PC-3 (cell line): ENCODE measurements around the gene SSMEM1. TPM values are rescaled to one million over a fixed set of nuclear protein-coding genes. Genes with fewer than 3 reads are reported as not detected.
"Not testable (repeated sequence)": the region's sequence is repeated elsewhere in the genome, so short reads cannot be mapped to it uniquely, and the experiment has no call there.

Experiments
- ATAC-seq: fragments of 200-7000 bp; cut with Tn5 transposase; 2 replicates; pipeline ENCODE4 v1.9.1; 2020; ENCODE audit warnings: mild to moderate bottlenecking, moderate library complexity
- BruUV-seq: library from RNA; stranded (reverse); fragments of 400-500 nt; replicated peaks from 2 replicates; lab custom pipeline; 2021; lab: Mats Ljungman, UMichigan
- CTCF ChIA-PET: fragments of 300-600 bp; sonication (Branson Sonifier 250); formaldehyde crosslinking; loops from one replicate; lab custom pipeline; 2022; ENCODE audit warnings: antibody characterized with exemption; lab: Charles Lee
- POLR2A ChIA-PET: fragments of 300-600 bp; sonication (Branson Sonifier 250); formaldehyde crosslinking; loops from one replicate; lab custom pipeline; 2022; ENCODE audit warnings: antibody characterized with exemption; ENCODE audit not compliant: unreplicated experiment; lab: Charles Lee
- DNase-seq: peaks from one replicate; pipeline ENCODE4 v3.0.0-alpha.2; 2015
- H2AFZ ChIP-seq: fragments of 300-600 bp; sonication (generic); 2 replicates; pipeline ENCODE4 v1.6.0; 2016; ENCODE audit warnings: antibody characterized with exemption, low read length
- H3F3A ChIP-seq: fragments of 300-600 bp; sonication (generic); one replicate; pipeline ENCODE4 v1.6.0; 2017; ENCODE audit warnings: antibody characterized with exemption, low read length, control low read depth, mild to moderate bottlenecking; ENCODE audit not compliant: unreplicated experiment
- H3K27ac ChIP-seq: fragments of 300-600 bp; sonication (generic); 2 replicates; pipeline ENCODE4 v1.5.1; 2016; ENCODE audit warnings: mild to moderate bottlenecking, low read length
- H3K27me3 ChIP-seq: fragments of 300-600 bp; sonication (generic); 2 replicates; pipeline ENCODE4 v1.6.1; 2016; ENCODE audit warnings: low read length, mixed read lengths
- H3K36me3 ChIP-seq: fragments of 300-600 bp; sonication (generic); 2 replicates; pipeline ENCODE4 v1.6.1; 2016; ENCODE audit warnings: low read depth, mixed run types, low read length, mixed read lengths
- H3K4me1 ChIP-seq: fragments of 300-600 bp; sonication (generic); 2 replicates; pipeline ENCODE4 v1.5.1; 2016; ENCODE audit warnings: low read length; ENCODE audit not compliant: insufficient read depth
- H3K4me2 ChIP-seq: fragments of 300-600 bp; sonication (generic); 2 replicates; pipeline ENCODE4 v1.6.0; 2016; ENCODE audit warnings: low read length
- H3K4me3 ChIP-seq: fragments of 300-600 bp; sonication (generic); 2 replicates; pipeline ENCODE4 v1.5.1; 2016; ENCODE audit warnings: mild to moderate bottlenecking, low read length, mixed read lengths
- H3K79me2 ChIP-seq: fragments of 300-600 bp; sonication (generic); 2 replicates; pipeline ENCODE4 v1.6.1; 2017; ENCODE audit warnings: low read length, mixed read lengths
- H3K9ac ChIP-seq: fragments of 300-600 bp; sonication (generic); 2 replicates; pipeline ENCODE4 v1.6.0; 2016; ENCODE audit warnings: mild to moderate bottlenecking, low read length
- H3K9me2 ChIP-seq: fragments of 300-600 bp; sonication (generic); replicated peaks from 2 replicates; pipeline ENCODE4 v1.6.1; 2016; ENCODE audit warnings: mixed run types, low read length, mixed read lengths
- H3K9me3 ChIP-seq: fragments of 300-600 bp; sonication (generic); 2 replicates; pipeline ENCODE4 v1.6.1; 2016; ENCODE audit warnings: low read length, mixed read lengths
- H4K20me1 ChIP-seq: fragments of 300-600 bp; sonication (generic); 2 replicates; pipeline ENCODE4 v1.6.1; 2016; ENCODE audit warnings: low read length, mixed read lengths
- EZH2 ChIP-seq: fragments of 300-600 bp; sonication (generic); IDR thresholded peaks from one replicate; pipeline ENCODE4 v1.6.1; 2017; ENCODE audit warnings: antibody characterized with exemption, mild to moderate bottlenecking, low read length; ENCODE audit not compliant: unreplicated experiment
- EZH2phosphoT487 ChIP-seq: fragments of 300-600 bp; sonication (generic); IDR thresholded peaks from 2 replicates; pipeline ENCODE4 v1.6.1; 2018; ENCODE audit warnings: mild to moderate bottlenecking, antibody characterized with exemption, low read length, borderline replicate concordance
- intact Hi-C: fragments of 100-400 bp; cut with micrococcal nuclease; formaldehyde crosslinking; loops from 2 replicates; pipeline ENCODE4 v1.9.0; 2023
- total RNA-seq: library from RNA; depleted of rRNA; stranded (reverse); fragments of >200 nt; gene quantifications from 2 replicates; pipeline ENCODE4 v1.2.3, GENCODE V29; 2014
- TF ChIP-seq, protein P1 (sequence below): fragments of 300-600 bp; sonication (generic); conservative IDR thresholded peaks from 2 replicates; pipeline ENCODE4 v1.5.1; 2017; ENCODE audit warnings: antibody characterized with exemption, low read depth, mild to moderate bottlenecking, low read length

The SSMEM1 gene
- total RNA-seq, 1 experiment from 2014 or later: not detected

DNA sequence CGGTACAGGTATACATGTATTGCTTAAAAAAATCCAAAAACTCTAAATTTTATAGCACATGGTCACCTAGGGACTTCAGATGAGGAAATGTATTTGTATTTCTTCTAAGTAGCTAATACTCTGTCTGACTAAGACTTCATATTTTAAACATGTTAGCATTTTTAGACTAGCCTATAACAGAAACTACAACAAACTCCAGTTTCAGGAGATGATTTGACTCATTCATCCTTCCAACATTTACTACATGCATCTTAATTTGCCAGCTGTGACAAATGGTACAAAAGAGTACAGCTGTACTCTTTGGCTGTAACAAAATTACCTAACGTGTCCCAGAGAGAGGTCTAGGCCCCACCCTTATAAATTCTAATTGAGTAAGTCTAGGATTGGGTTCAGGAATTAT lies 24.7 kb upstream of the SSMEM1 start:
- no peak overlapping the region for H3K27ac ChIP-seq
- no peaks in the 10 kb centered on the region for H3F3A ChIP-seq
- no peaks in the 10 kb centered on the region for H4K20me1 ChIP-seq
- no peaks in the 10 kb centered on the region for H3K9me3 ChIP-seq
- peaks cover 55% of the 10 kb centered on the region for H3K36me3 ChIP-seq
- DNase-seq: no peak
- no peaks in the 10 kb centered on the region for H3K79me2 ChIP-seq
- CTCF ChIA-PET: interaction anchor here (0.6 kb wide), 1 partner anchor 711 kb away, joined by 3 read pairs; no protein-coding TSS in a partner anchor
- TF ChIP-seq EZH2 (no peak), EZH2phosphoT487 (no peak)
- TF ChIP-seq, protein P1, sequence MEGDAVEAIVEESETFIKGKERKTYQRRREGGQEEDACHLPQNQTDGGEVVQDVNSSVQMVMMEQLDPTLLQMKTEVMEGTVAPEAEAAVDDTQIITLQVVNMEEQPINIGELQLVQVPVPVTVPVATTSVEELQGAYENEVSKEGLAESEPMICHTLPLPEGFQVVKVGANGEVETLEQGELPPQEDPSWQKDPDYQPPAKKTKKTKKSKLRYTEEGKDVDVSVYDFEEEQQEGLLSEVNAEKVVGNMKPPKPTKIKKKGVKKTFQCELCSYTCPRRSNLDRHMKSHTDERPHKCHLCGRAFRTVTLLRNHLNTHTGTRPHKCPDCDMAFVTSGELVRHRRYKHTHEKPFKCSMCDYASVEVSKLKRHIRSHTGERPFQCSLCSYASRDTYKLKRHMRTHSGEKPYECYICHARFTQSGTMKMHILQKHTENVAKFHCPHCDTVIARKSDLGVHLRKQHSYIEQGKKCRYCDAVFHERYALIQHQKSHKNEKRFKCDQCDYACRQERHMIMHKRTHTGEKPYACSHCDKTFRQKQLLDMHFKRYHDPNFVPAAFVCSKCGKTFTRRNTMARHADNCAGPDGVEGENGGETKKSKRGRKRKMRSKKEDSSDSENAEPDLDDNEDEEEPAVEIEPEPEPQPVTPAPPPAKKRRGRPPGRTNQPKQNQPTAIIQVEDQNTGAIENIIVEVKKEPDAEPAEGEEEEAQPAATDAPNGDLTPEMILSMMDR: no peak
- BruUV-seq: no TSS peak
- no peak for ATAC-seq
- no peak overlapping the region for H3K4me3 ChIP-seq
- H2AFZ ChIP-seq: no peak overlapping the region
- H3K9me2 ChIP-seq: no peaks in the 10 kb centered on the region
- no peak overlapping the region for H3K4me2 ChIP-seq
- POLR2A ChIA-PET: no interaction called here
- H3K9ac ChIP-seq: no peak overlapping the region
- intact Hi-C loops: no loop called here
- H3K27me3 ChIP-seq: no peaks in the 10 kb centered on the region
- no peaks in the 10 kb centered on the region for H3K4me1 ChIP-seq

GRCh38 chr7:130184349-130184748 lies 23.3 kb upstream of the SSMEM1 start:
- H3K79me2 ChIP-seq, BruUV-seq, H3K27me3 ChIP-seq, H3K27ac ChIP-seq, H2AFZ ChIP-seq, POLR2A ChIA-PET, H3K4me2 ChIP-seq, H3K4me3 ChIP-seq, H3K4me1 ChIP-seq, H3K9me2 ChIP-seq, H3K9me3 ChIP-seq, DNase-seq, H4K20me1 ChIP-seq, ATAC-seq, intact Hi-C loops, H3K9ac ChIP-seq, H3F3A ChIP-seq: not testable (repeated sequence)
- peaks cover 53% of the 10 kb centered on the region for H3K36me3 ChIP-seq
- CTCF ChIA-PET: interaction anchor here (0.7 kb wide), 1 partner anchor 45 kb away, joined by 3 read pairs; no protein-coding TSS in a partner anchor

GRCh38 chr7:130187360-130187759 lies 20.3 kb upstream of the SSMEM1 start:
- no peaks in the 10 kb centered on the region for H3K79me2 ChIP-seq
- no peak overlapping the region for H3K27ac ChIP-seq
- intact Hi-C loops: no loop called here
- no peaks in the 10 kb centered on the region for H4K20me1 ChIP-seq
- H2AFZ ChIP-seq: no peak overlapping the region
- ChIA-PET CTCF (no interaction called here), POLR2A (interaction anchor here (0.6 to 0.9 kb wide), 2 partner anchors 18 to 61 kb away, joined by 3 to 8 read pairs; partner anchors contain the start of gene TMEM209)
- H3K9me2 ChIP-seq: no peaks in the 10 kb centered on the region
- ATAC-seq (no peak), DNase-seq (no peak)
- no peak overlapping the region for H3K4me2 ChIP-seq
- no peak overlapping the region for H3K4me3 ChIP-seq
- peaks cover 40% of the 10 kb centered on the region for H3K36me3 ChIP-seq
- no TSS peak for BruUV-seq
- no peaks in the 10 kb centered on the region for H3K9me3 ChIP-seq
- H3K4me1 ChIP-seq: no peaks in the 10 kb centered on the region
- H3K9ac ChIP-seq: no peak overlapping the region
- TF ChIP-seq, protein P1: no peak
- no peak for TF ChIP-seq EZH2
- TF ChIP-seq EZH2phosphoT487: no peak
- H3K27me3 ChIP-seq: no peaks in the 10 kb centered on the region
- H3F3A ChIP-seq: no peaks in the 10 kb centered on the region
